H1 (cell line): ENCODE results near the gene TMEM236.

Experiments used
- BRCA1 ChIP-seq: IDR thresholded peaks from 2 replicates; pipeline ENCODE4 v1.6.1; 2012; ENCODE audit warnings: low read depth, low read length, improper control_type of control experiment
- CBX5 ChIP-seq: fragments of 300-800, 300-1000 bp; sonication (generic); IDR thresholded peaks from 2 replicates; pipeline ENCODE4 v1.7.1; 2016; ENCODE audit warnings: antibody characterized with exemption, low read length, low read depth
- CEBPB ChIP-seq: IDR thresholded peaks from 2 replicates; pipeline ENCODE4 v1.6.1; 2012; ENCODE audit warnings: low read depth, low read length
- CTCF ChIP-seq, 3 experiments: IDR thresholded peaks; 1 replicate in 2 of 3; 2 replicates in 1 of 3; pipeline versions ENCODE4 v1.5.1 to v1.6.1; 2011; ENCODE audit warnings: low read length in 3 of 3, mild to moderate bottlenecking in 3 of 3, inconsistent platforms in 2 of 3, low read depth in 1 of 3, moderate library complexity in 1 of 3; ENCODE audit not compliant: insufficient read depth in 1 of 3; ENCODE audit errors: control extremely low read depth in 1 of 3
- EP300 ChIP-seq, 2 experiments: IDR thresholded peaks; 1 replicate in 1 of 2; 2 replicates in 1 of 2; pipeline ENCODE4 v1.6.1; 2011 to 2012; ENCODE audit warnings: low read depth in 2 of 2, low read length in 2 of 2, mild to moderate bottlenecking in 2 of 2, borderline replicate concordance in 1 of 2, inconsistent platforms in 1 of 2, moderate library complexity in 1 of 2
- EZH2 ChIP-seq: fragments of 200-600 bp; sonication (generic); IDR thresholded peaks from 2 replicates; pipeline ENCODE4 v1.7.1; 2012; ENCODE audit warnings: low read depth, mild to moderate bottlenecking, moderate library complexity, low read length, inconsistent platforms; ENCODE audit not compliant: severe bottlenecking
- FOSL1 ChIP-seq: IDR thresholded peaks from 2 replicates; pipeline ENCODE4 v1.6.1; 2011; ENCODE audit warnings: mild to moderate bottlenecking, low read depth, low read length, moderate library complexity; ENCODE audit not compliant: insufficient read depth
- POLR2AphosphoS5 ChIP-seq: IDR thresholded peaks from 2 replicates; pipeline ENCODE4 v1.6.1; 2011; ENCODE audit warnings: low read depth, low read length
- SAP30 ChIP-seq: fragments of 300-600 bp; sonication (generic); IDR thresholded peaks from 2 replicates; pipeline ENCODE4 v1.7.1; 2012; ENCODE audit warnings: low read length, moderate library complexity, mild to moderate bottlenecking, inconsistent platforms; ENCODE audit not compliant: insufficient read depth, insufficient replicate concordance
- SIN3A ChIP-seq, 2 experiments: IDR thresholded peaks in 1 of 2; conservative IDR thresholded peaks in 1 of 2; 2 replicates each; pipeline ENCODE4 v1.6.1; 2011 to 2012; ENCODE audit warnings: low read length in 2 of 2, improper control_type of control experiment in 1 of 2, low read depth in 1 of 2, mild to moderate bottlenecking in 1 of 2
- SIRT6 ChIP-seq: IDR thresholded peaks from one replicate; pipeline ENCODE4 v1.7.1; 2012; ENCODE audit warnings: low read length, inconsistent platforms
- TAF1 ChIP-seq: IDR thresholded peaks from 2 replicates; pipeline ENCODE4 v1.6.1; 2011; ENCODE audit warnings: mild to moderate bottlenecking, low read depth, low read length
- TCF12 ChIP-seq: IDR thresholded peaks from 2 replicates; pipeline ENCODE4 v1.6.1; 2011; ENCODE audit warnings: low read depth, mild to moderate bottlenecking, low read length

DNA sequence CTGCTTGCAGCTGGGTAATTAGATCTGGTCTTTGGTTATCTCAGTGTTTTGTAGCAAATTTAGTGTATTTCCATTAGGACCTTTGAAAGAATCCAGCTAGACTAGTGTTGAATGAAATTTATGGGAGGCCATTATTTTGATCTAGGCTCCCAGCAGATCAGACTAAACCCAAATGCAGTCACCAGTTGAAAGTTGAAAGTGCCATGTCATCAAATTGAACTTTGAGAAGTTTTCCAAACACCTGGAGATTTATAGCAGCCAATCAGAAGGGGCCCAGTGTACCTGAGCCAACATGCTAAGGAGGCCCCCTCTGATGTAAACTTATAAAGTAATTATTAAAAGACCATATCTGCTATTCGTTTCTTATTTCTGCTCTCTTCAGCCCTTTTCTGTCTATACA is 11.3 kb upstream of the TMEM236 start:
- no peak for TF ChIP-seq FOSL1
- no peak for TF ChIP-seq POLR2AphosphoS5
- TF ChIP-seq SIRT6 = no peak
- no peak for TF ChIP-seq EZH2
- no peak for TF ChIP-seq EP300 (IDR thresholded peaks at IDR 0.05; ENCODE audit: borderline replicate concordance in 1 of 2, low read depth in 2 of 2, low read length in 2 of 2)
- TF ChIP-seq BRCA1 = no peak
- no peak for TF ChIP-seq TAF1
- TF ChIP-seq CTCF (IDR thresholded peaks at IDR 0.05; ENCODE audit: control extremely low read depth in 1 of 3, insufficient read depth in 1 of 3, low read depth in 1 of 3, low read length in 3 of 3) = no peak
- TF ChIP-seq CEBPB = no peak
- TF ChIP-seq CBX5 = no peak
- no peak for TF ChIP-seq SAP30
- no peak for TF ChIP-seq TCF12
- no peak for TF ChIP-seq SIN3A (conservative IDR thresholded peaks at IDR 0.05 in 1 of 2, IDR thresholded peaks at IDR 0.05 in 1 of 2; ENCODE audit: low read depth in 1 of 2, low read length in 2 of 2)
